K562 (cell line): ENCODE data around the gene PNMT. TPM values are rescaled to one million over a fixed set of nuclear protein-coding genes. Genes with fewer than 3 reads are reported as not detected.

ENCODE experiments used
- CBFB ChIP-seq: sonication (generic); formaldehyde crosslinking; IDR thresholded peaks from 2 replicates; pipeline ENCODE4 v1.4.0; 2020; ENCODE audit warnings: mild to moderate bottlenecking, missing genetic modification reagents
- HBP1 ChIP-seq: fragments of 450-650 bp; formaldehyde crosslinking; IDR thresholded peaks from 2 replicates; pipeline ENCODE4 v1.4.0; 2022; ENCODE audit warnings: missing genetic modification characterization
- HDAC1 ChIP-seq, 2 experiments: fragments of 450-650 bp; IDR thresholded peaks; 2 replicates each; pipeline ENCODE4 v1.6.1; 2016 to 2017; ENCODE audit warnings: inconsistent platforms in 1 of 2, mild to moderate bottlenecking in 1 of 2, moderate library complexity in 1 of 2
- HMGN3 ChIP-seq: IDR thresholded peaks from 2 replicates; pipeline ENCODE4 v1.6.1; 2011; ENCODE audit warnings: borderline replicate concordance, low read depth, mild to moderate bottlenecking, mixed read lengths, low read length; ENCODE audit not compliant: insufficient read length; ENCODE audit errors: extremely low read depth
- MBD2 ChIP-seq: sonication (generic); IDR thresholded peaks from 2 replicates; pipeline ENCODE4 v1.6.1; 2016; ENCODE audit warnings: low read depth, borderline replicate concordance
- MLLT1 ChIP-seq, 2 experiments: fragments of 450-650 bp; IDR thresholded peaks; 2 replicates each; pipeline ENCODE4 v1.6.1; 2016
- MTF1 ChIP-seq: fragments of 250-450 bp; sonication (Bioruptor Pico); IDR thresholded peaks from 2 replicates; pipeline ENCODE4 v1.9.0; 2021; ENCODE audit warnings: moderate library complexity, mild to moderate bottlenecking, inconsistent platforms, borderline replicate concordance
- POU5F1 ChIP-seq: fragments of 150-350 bp; IDR thresholded peaks from 2 replicates; pipeline ENCODE4 v1.6.1; 2014; ENCODE audit warnings: borderline replicate concordance, low read length, low read depth, mild to moderate bottlenecking; ENCODE audit not compliant: partially characterized antibody
- PRDM10 ChIP-seq: fragments of 450-650 bp; IDR thresholded peaks from 2 replicates; pipeline ENCODE4 v1.6.1; 2018; ENCODE audit not compliant: partially characterized antibody
- PURB ChIP-seq: sonication (generic); formaldehyde crosslinking; IDR thresholded peaks from 2 replicates; pipeline ENCODE4 v1.9.0; 2021; ENCODE audit warnings: low read depth, mild to moderate bottlenecking, missing genetic modification reagents
- RAD21 ChIP-seq, 2 experiments: fragments of 250-450 bp in 1 of 2; fragments of 450-650 bp in 1 of 2; sonication (Bioruptor Pico) in 1 of 2; formaldehyde crosslinking in 1 of 2; IDR thresholded peaks in 1 of 2; conservative IDR thresholded peaks in 1 of 2; 2 replicates each; pipeline versions ENCODE4 v1.4.0 to v1.8.0; 2020 to 2022; ENCODE audit warnings: mild to moderate bottlenecking in 2 of 2, moderate library complexity in 1 of 2
- RHOXF2B ChIP-seq: fragments of 250-450 bp; sonication (Bioruptor Pico); conservative IDR thresholded peaks from 2 replicates; pipeline ENCODE4 v1.5.1; 2021
- SP2 ChIP-seq: IDR thresholded peaks from 2 replicates; pipeline ENCODE4 v1.6.1; 2011; ENCODE audit warnings: mild to moderate bottlenecking, low read depth, low read length, moderate library complexity; ENCODE audit not compliant: poor library complexity, severe bottlenecking; ENCODE audit errors: extremely low read depth
- SRF ChIP-seq, 2 experiments: fragments of 250-450, 450-650 bp in 1 of 2; sonication (Bioruptor Pico) in 1 of 2; sonication (generic) in 1 of 2; formaldehyde crosslinking; IDR thresholded peaks; 2 replicates each; pipeline versions ENCODE4 v1.5.0 to v1.5.1; 2020 to 2022; ENCODE audit warnings: mild to moderate bottlenecking in 1 of 2, missing genetic modification reagents in 1 of 2
- ZNF174 ChIP-seq: fragments of 250-450 bp; sonication (Bioruptor Pico); IDR thresholded peaks from 2 replicates; pipeline ENCODE4 v1.4.0; 2020; ENCODE audit warnings: mild to moderate bottlenecking
- ZNF184 ChIP-seq: sonication (generic); formaldehyde crosslinking; IDR thresholded peaks from 2 replicates; pipeline ENCODE4 v1.5.0; 2020; ENCODE audit warnings: missing genetic modification reagents
- ZNF449 ChIP-seq: fragments of 250-450 bp; sonication (Bioruptor Pico); IDR thresholded peaks from 2 replicates; pipeline ENCODE4 v1.8.0; 2022; ENCODE audit warnings: moderate library complexity, mild to moderate bottlenecking, inconsistent platforms
- ZNF780A ChIP-seq: fragments of 250-450 bp; sonication (Bioruptor Pico); IDR thresholded peaks from 2 replicates; pipeline ENCODE4 v1.5.0; 2021; ENCODE audit warnings: mild to moderate bottlenecking
- polyA plus RNA-seq, 8 experiments: library from polyadenylated mRNA; depleted of rRNA in 4 of 8; stranded (reverse) in 5 of 8; unstranded in 3 of 8; fragments of >200 nt; fragmentation: Nextera tagmentation in 2 of 8; fragmentation: Illumina TruSeq in 1 of 8; extraction: Ambion mirVana in 2 of 8; extraction: Trizol in 1 of 8; gene quantifications; 2 replicates each; pipeline versions ENCODE4 v1.2.1 to v1.2.3, GENCODE V29; 2011 to 2014; ENCODE audit warnings: inconsistent platforms in 1 of 8, missing spikeins in 1 of 8
- total RNA-seq, 7 experiments: library from RNA; depleted of rRNA in 6 of 7; stranded (reverse); fragments of >200 nt in 6 of 7; fragmentation: Illumina TruSeq in 2 of 7; extraction: Trizol in 2 of 7; gene quantifications; 2 replicates each; pipeline versions ENCODE4 v1.2.1 to v1.2.3, GENCODE V29; 2011 to 2021; ENCODE audit warnings: low replicate concordance in 1 of 7

The PNMT gene
- total and polyA plus RNA-seq, 9 of the 15 experiments (the other 6 are each of a cell fraction or from before 2014, with no cell fraction given), result 0.55 to 18.1 (median 5.8) TPM

GRCh38 chr17:39636927-39637736 is 31.1 kb upstream of the PNMT start, which contains the start of gene STARD3 (continued):
- peak in 1 of 2 experiments; percentile 74; a peak in 2 of 4 replicates for TF ChIP-seq HDAC1 (IDR thresholded peaks at IDR 0.05)
- no peak for TF ChIP-seq POU5F1
- TF ChIP-seq PURB (CRISPR knock-in tag), result no peak
- no peak for TF ChIP-seq RAD21 (CRISPR knock-in tag; conservative IDR thresholded peaks at IDR 0.05 in 1 of 2, IDR thresholded peaks at IDR 0.05 in 1 of 2)
- TF ChIP-seq ZNF174 (CRISPR knock-in tag), result no peak
- TF ChIP-seq SRF (CRISPR knock-in tag; IDR thresholded peaks at IDR 0.05), result no peak
- peak; percentile 84 for TF ChIP-seq PRDM10
- no peak; the same call in 1 of the 2 replicates for TF ChIP-seq MBD2
- TF ChIP-seq MTF1 (CRISPR knock-in tag), result no peak
- peak; percentile 66; the same call in 1 of the 2 replicates for TF ChIP-seq ZNF780A
- no peak for TF ChIP-seq RHOXF2B
- TF ChIP-seq HBP1 (CRISPR knock-in tag), result peak; percentile 23; the same call in 1 of the 2 replicates
- TF ChIP-seq ZNF449, result no peak
- no peak for TF ChIP-seq MLLT1 (IDR thresholded peaks at IDR 0.05)
- no peak for TF ChIP-seq ZNF184 (CRISPR knock-in tag)
- no peak for TF ChIP-seq SP2
- peak; percentile 53 for TF ChIP-seq HMGN3
- peak; percentile 16; the same call in 1 of the 2 replicates for TF ChIP-seq CBFB (CRISPR knock-in tag)
